Testis (tissue), 2 donors: Measurements from ENCODE around the gene CHPF.

Experiments
- POLR2A ChIP-seq: fragments of 450-650 bp; IDR thresholded peaks from one replicate; pipeline ENCODE4 v1.6.1; 2017; ENCODE audit warnings: antibody characterized with exemption, mild to moderate bottlenecking, moderate library complexity
- TF ChIP-seq, protein P1 (sequence below), 3 experiments: fragments of 450-650 bp in 2 of 3; fragments of 200-600 bp in 1 of 3; sonication (generic) in 1 of 3; IDR thresholded peaks; one replicate each; pipeline ENCODE4 v1.5.1; 2016 to 2019; ENCODE audit warnings: antibody characterized with exemption in 3 of 3, mild to moderate bottlenecking in 2 of 3, moderate library complexity in 1 of 3

DNA sequence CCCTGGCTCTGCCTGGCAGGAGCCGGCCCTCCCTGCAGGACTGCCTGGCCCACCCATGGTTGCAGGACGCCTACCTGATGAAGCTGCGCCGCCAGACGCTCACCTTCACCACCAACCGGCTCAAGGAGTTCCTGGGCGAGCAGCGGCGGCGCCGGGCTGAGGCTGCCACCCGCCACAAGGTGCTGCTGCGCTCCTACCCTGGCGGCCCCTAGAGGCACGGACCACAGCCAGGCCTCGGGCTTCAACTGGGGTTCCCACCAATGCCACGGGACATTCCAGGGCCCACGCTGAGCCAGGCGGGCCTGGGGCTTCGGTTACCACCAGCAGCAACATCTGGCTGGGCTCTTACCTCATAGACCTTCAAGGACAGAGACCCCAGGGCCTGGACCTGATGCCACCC lies 51.0 kb downstream of the CHPF start:
- TF ChIP-seq, protein P1, sequence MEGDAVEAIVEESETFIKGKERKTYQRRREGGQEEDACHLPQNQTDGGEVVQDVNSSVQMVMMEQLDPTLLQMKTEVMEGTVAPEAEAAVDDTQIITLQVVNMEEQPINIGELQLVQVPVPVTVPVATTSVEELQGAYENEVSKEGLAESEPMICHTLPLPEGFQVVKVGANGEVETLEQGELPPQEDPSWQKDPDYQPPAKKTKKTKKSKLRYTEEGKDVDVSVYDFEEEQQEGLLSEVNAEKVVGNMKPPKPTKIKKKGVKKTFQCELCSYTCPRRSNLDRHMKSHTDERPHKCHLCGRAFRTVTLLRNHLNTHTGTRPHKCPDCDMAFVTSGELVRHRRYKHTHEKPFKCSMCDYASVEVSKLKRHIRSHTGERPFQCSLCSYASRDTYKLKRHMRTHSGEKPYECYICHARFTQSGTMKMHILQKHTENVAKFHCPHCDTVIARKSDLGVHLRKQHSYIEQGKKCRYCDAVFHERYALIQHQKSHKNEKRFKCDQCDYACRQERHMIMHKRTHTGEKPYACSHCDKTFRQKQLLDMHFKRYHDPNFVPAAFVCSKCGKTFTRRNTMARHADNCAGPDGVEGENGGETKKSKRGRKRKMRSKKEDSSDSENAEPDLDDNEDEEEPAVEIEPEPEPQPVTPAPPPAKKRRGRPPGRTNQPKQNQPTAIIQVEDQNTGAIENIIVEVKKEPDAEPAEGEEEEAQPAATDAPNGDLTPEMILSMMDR (IDR thresholded peaks at IDR 0.05) = no peak
- no peak for TF ChIP-seq POLR2A
